NCI-H2196 treated with DMSO at 0.1 percent for 48 hours (cell line): ENCODE measurements around the gene LITAFD.

Experiments used
- DNase-seq: peaks from one replicate; lab custom pipeline; 2025; ENCODE audit not compliant: unreplicated experiment; lab: John Stamatoyannopoulos, UW

Gene LITAFD

GRCh38 chr16:8919089-8919933 is 37.2 kb downstream of the LITAFD start:
- DNase-seq: no peak

- no peak for DNase-seq
These were observed 37.8 kb downstream of the LITAFD start for GRCh38 chr16:8919934-8920462.

- DNase-seq: no peak
These were observed 38.6 kb downstream of the LITAFD start for GRCh38 chr16:8920645-8921346.

- no peak for DNase-seq
These were observed 39.3 kb downstream of the LITAFD start for GRCh38 chr16:8921347-8921984.

GRCh38 chr16:8923199-8923598 is 41.0 kb downstream of the LITAFD start:
- DNase-seq: no peak

- no peak for DNase-seq
These were observed 42.1 kb downstream of the LITAFD start for GRCh38 chr16:8924214-8924613.

- DNase-seq: no peak
These were observed 43.3 kb downstream of the LITAFD start for GRCh38 chr16:8925455-8925854.

GRCh38 chr16:8926827-8927226 is 44.7 kb downstream of the LITAFD start:
- no peak for DNase-seq

GRCh38 chr16:8928467-8928957 is 46.4 kb downstream of the LITAFD start:
- DNase-seq: no peak

GRCh38 chr16:8929086-8929748 is 47.1 kb downstream of the LITAFD start:
- no peak for DNase-seq

- no peak for DNase-seq
These were observed 49.7 kb downstream of the LITAFD start for GRCh38 chr16:8931859-8932258.

- no peak for DNase-seq
These were observed 52.5 kb downstream of the LITAFD start for GRCh38 chr16:8934601-8935000.
